Amniotic epithelial cell (primary cell): ENCODE measurements around the gene NLRP7.

Experiments used
- DNase-seq: peaks from one replicate; pipeline ENCODE4 v3.0.0-alpha.2; 2010; ENCODE audit warnings: low read depth

NLRP7 gene

GRCh38 chr19:54873990-54874389 lies 73.3 kb downstream of the NLRP7 start, which contains the start of gene FCAR:
Gene FCAR (plus strand): TSS chr19:54874235. CDS start chr19:54874290, 55 bp downstream.
- no peak for DNase-seq
